CMK (cell line): ENCODE data around the gene LMNTD2.

Source experiments
- DNase-seq: peaks from one replicate; pipeline ENCODE4 v3.0.0-alpha.2; 2010; ENCODE audit warnings: low read depth

Gene LMNTD2

DNA sequence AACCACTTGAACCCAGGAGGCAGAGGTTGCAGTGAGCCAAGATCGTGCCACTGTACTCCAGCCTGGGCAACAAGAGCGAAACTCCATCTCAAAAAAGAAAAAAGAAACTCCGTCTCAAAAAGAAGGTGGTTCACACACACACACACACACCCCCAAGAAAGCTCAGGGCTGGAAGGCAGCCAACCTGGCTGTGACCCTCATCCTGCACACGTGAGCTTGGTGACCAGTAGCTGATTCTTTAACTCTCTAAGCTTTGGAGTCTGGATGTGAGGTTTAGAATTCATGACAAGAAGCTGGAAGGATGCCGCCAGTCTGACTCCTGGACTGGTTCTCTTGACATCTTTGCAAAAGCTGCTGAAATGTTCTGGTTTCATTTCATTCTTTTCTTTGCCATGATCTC is 51.6 kb downstream of the LMNTD2 start:
- DNase-seq = no peak

GRCh38 chr11:507727-508515 is 52.6 kb downstream of the LMNTD2 start:
- no peak for DNase-seq

DNA sequence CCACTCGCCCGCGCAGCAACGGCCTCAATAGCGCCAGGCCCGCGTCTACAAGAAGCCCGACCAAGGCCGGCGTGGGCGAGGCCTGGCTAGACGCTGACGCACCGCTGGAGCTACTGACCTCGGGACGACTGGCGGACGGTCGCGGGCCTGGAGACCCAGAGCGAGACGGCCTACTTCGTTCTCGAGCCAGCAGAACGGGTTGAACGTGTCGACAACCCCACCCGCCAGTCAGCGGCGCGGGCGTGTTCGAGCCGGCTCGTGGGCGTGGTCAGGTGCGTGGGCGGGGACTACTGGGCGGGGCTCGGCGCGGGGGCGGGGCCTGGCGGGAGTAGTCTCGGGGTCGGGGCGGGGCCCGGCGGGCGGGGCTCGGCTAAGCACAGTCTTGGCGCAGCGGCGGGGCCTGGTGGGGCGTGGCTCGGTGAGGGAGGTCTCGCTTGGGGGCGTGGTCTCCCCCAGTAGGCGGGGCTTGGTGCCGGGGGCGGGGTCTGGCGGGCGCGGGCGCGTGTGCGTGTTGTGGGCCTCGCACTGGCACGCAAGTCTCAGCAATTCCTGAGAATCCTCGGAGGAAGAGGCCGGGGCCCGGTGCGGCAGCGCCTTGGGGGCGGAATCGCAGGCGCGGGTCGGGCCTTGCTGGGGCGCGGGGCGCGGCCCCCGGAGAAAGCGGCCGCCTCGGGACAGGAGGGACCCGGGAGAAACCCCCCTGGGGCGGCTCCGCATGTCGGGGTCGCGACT is 53.4 kb downstream of the LMNTD2 start, which contains the start of gene RNH1:
Gene RNH1, minus strand, starts transcription at position 248 of the 732 bp plus-strand sequence. CDS start 5,080 bp downstream, outside the sequence.
- DNase-seq = peak; percentile 62

GRCh38 chr11:506238-506994 is 54.1 kb downstream of the LMNTD2 start:
- DNase-seq = peak; percentile 77

GRCh38 chr11:504994-505344 is 55.6 kb downstream of the LMNTD2 start:
- no peak for DNase-seq
